Naive thymus-derived CD4-positive, alpha-beta T cell (primary cell): Measurements from ENCODE around the gene LRTM1. TPM values are rescaled to one million over a fixed set of nuclear protein-coding genes. Genes with fewer than 3 reads are reported as not detected.

ENCODE experiments used
- ATAC-seq: fragments of 150-1000 bp; cut with Tn5 transposase; 2 replicates; pipeline ENCODE4 v1.10.0; 2021; ENCODE audit warnings: mild to moderate bottlenecking, moderate library complexity
- CTCF ChIA-PET: fragments of 350-600 bp; sonication (Branson Sonifier 250); formaldehyde crosslinking; loops from one replicate; lab custom pipeline; 2021; ENCODE audit warnings: antibody characterized with exemption; lab: Charles Lee
- POLR2A ChIA-PET: fragments of 350-600 bp; sonication (Branson Sonifier 250); formaldehyde crosslinking; loops from one replicate; lab custom pipeline; 2021; ENCODE audit warnings: antibody characterized with exemption, inconsistent platforms; lab: Charles Lee
- DNase-seq, 9 donors: peaks; one replicate each; pipeline versions ENCODE4 v3.0.0 to v3.0.0-alpha.2; 2020 to 2022; ENCODE audit warnings: mixed read lengths in 1 of 9
- H3K27ac ChIP-seq: one replicate; pipeline ENCODE4 v1.7.0; 2013; ENCODE audit warnings: mild to moderate bottlenecking, low read depth, low read length, moderate library complexity
- H3K27me3 ChIP-seq, 2 donors: one replicate each; pipeline ENCODE4 v1.7.0; 2013; ENCODE audit warnings: low read length in 2 of 2, mild to moderate bottlenecking in 2 of 2, moderate library complexity in 2 of 2; ENCODE audit not compliant: control insufficient read depth in 2 of 2, insufficient read depth in 2 of 2
- H3K36me3 ChIP-seq, 3 experiments: 1 replicate in 2 of 3; 2 replicates in 1 of 3; pipeline ENCODE4 v1.7.0; 2013; ENCODE audit warnings: low read length in 3 of 3, mild to moderate bottlenecking in 3 of 3, moderate library complexity in 1 of 3; ENCODE audit not compliant: insufficient read depth in 3 of 3, control insufficient read depth in 2 of 3
- H3K4me1 ChIP-seq, 2 donors: one replicate each; pipeline ENCODE4 v1.7.0; 2013; ENCODE audit warnings: low read length in 2 of 2, mild to moderate bottlenecking in 2 of 2, moderate library complexity in 1 of 2; ENCODE audit not compliant: control insufficient read depth in 2 of 2, insufficient read depth in 2 of 2
- H3K4me3 ChIP-seq: 2 replicates; pipeline ENCODE4 v1.7.0; 2013; ENCODE audit warnings: mild to moderate bottlenecking, low read length
- H3K9me3 ChIP-seq, 3 experiments: 1 replicate in 2 of 3; 2 replicates in 1 of 3; pipeline ENCODE4 v1.7.0; 2013; ENCODE audit warnings: low read length in 3 of 3; ENCODE audit not compliant: control insufficient read depth in 2 of 3
- H3K27ac Mint-ChIP-seq, 9 donors: one replicate each; pipeline ENCODE4 v1.8.0; 2020 to 2022; ENCODE audit warnings: mixed read lengths in 9 of 9, mild to moderate bottlenecking in 8 of 9, moderate library complexity in 5 of 9, inconsistent platforms in 2 of 9
- H3K27me3 Mint-ChIP-seq, 5 donors: one replicate each; pipeline ENCODE4 v1.8.0; 2021 to 2022; ENCODE audit warnings: mixed read lengths in 5 of 5, mild to moderate bottlenecking in 1 of 5
- H3K36me3 Mint-ChIP-seq, 5 donors: one replicate each; pipeline ENCODE4 v1.8.0; 2020 to 2022; ENCODE audit warnings: mixed read lengths in 5 of 5, mild to moderate bottlenecking in 3 of 5, inconsistent platforms in 1 of 5
- H3K4me1 Mint-ChIP-seq, 7 donors: one replicate each; pipeline ENCODE4 v1.8.0; 2020 to 2022; ENCODE audit warnings: mixed read lengths in 7 of 7, mild to moderate bottlenecking in 3 of 7, inconsistent platforms in 1 of 7
- H3K4me3 Mint-ChIP-seq, 10 donors: one replicate each; pipeline ENCODE4 v1.8.0; 2020 to 2022; ENCODE audit warnings: mild to moderate bottlenecking in 10 of 10, mixed read lengths in 10 of 10, moderate library complexity in 6 of 10, inconsistent platforms in 2 of 10
- H3K9me3 Mint-ChIP-seq, 11 donors: one replicate each; pipeline ENCODE4 v1.8.0; 2020 to 2022; ENCODE audit warnings: mixed read lengths in 11 of 11, mild to moderate bottlenecking in 4 of 11, inconsistent platforms in 1 of 11, moderate library complexity in 1 of 11
- intact Hi-C, 2 donors: fragments of 100-400 bp; cut with micrococcal nuclease; formaldehyde crosslinking; loops; one replicate each; pipeline ENCODE4 v1.15.1; 2023
- polyA plus RNA-seq, 2 donors: library from polyadenylated mRNA; unstranded; fragments of 300-500 nt; fragmentation: Illumina TruSeq; gene quantifications; one replicate each; pipeline ENCODE4 v1.2.3, GENCODE V29; 2021
- total RNA-seq, 6 experiments: library from RNA in 5 of 6; stranded (reverse) in 5 of 6; gene quantifications; 1 replicate in 5 of 6; 2 replicates in 1 of 6; pipeline ENCODE4 v1.2.3 and lab custom pipeline; 2021 to 2026

Gene LRTM1
- total and polyA plus RNA-seq, 7 experiments from 2014 or later, result not detected

- Histone ChIP-seq H3K9me3 (no peaks in the 10 kb centered on the region), H3K4me1 (no peaks in the 10 kb centered on the region), H3K36me3 (no peaks in the 10 kb centered on the region), H3K27ac (no peak overlapping the region), H3K4me3 (no peak overlapping the region), H3K27me3 (no peaks in the 10 kb centered on the region)
- Mint-ChIP-seq H3K4me1 (peaks cover 0 to 2% (median 0%) of the 10 kb centered on the region in 7 donors), H3K27ac (no peak overlapping the region), H3K27me3 (peaks cover 0 to 16% (median 0%) of the 10 kb centered on the region in 5 donors), H3K4me3 (no peak overlapping the region), H3K9me3 (peaks cover 0 to 4% (median 0%) of the 10 kb centered on the region in 11 donors), H3K36me3 (no peaks in the 10 kb centered on the region)
- DNase-seq, result no peak
- ATAC-seq, result no peak
- intact Hi-C loops, result no loop called here
- ChIA-PET CTCF (no interaction called here), POLR2A (no interaction called here)
These were observed 21.7 kb upstream of the LRTM1 start for GRCh38 chr3:54949491-54950044.

GRCh38 chr3:54941690-54942362, 14.0 kb upstream of the LRTM1 start:
- no peak for ATAC-seq
- H3K27ac ChIP-seq, result no peak overlapping the region
- no peaks in the 10 kb centered on the region for H3K4me1 Mint-ChIP-seq
- H3K4me1 ChIP-seq, result no peaks in the 10 kb centered on the region
- CTCF ChIA-PET, result no interaction called here
- no peak overlapping the region for H3K27ac Mint-ChIP-seq
- peaks cover 0 to 5% (median 0%) of the 10 kb centered on the region in 11 donors for H3K9me3 Mint-ChIP-seq
- intact Hi-C loops, result no loop called here
- H3K27me3 ChIP-seq, result no peaks in the 10 kb centered on the region
- H3K4me3 ChIP-seq, result no peak overlapping the region
- no peaks in the 10 kb centered on the region for H3K36me3 ChIP-seq
- no peaks in the 10 kb centered on the region for H3K36me3 Mint-ChIP-seq
- no peaks in the 10 kb centered on the region for H3K9me3 ChIP-seq
- POLR2A ChIA-PET, result no interaction called here
- H3K27me3 Mint-ChIP-seq, result peaks cover 0 to 8% (median 4%) of the 10 kb centered on the region in 5 donors
- H3K4me3 Mint-ChIP-seq, result no peak overlapping the region
- DNase-seq, result no peak

- Histone ChIP-seq H3K27ac (no peak overlapping the region), H3K4me1 (no peaks in the 10 kb centered on the region), H3K9me3 (no peaks in the 10 kb centered on the region), H3K4me3 (no peak overlapping the region), H3K27me3 (no peaks in the 10 kb centered on the region), H3K36me3 (no peaks in the 10 kb centered on the region)
- Mint-ChIP-seq H3K9me3 (peaks cover 0 to 5% (median 0%) of the 10 kb centered on the region in 11 donors), H3K4me3 (no peak overlapping the region), H3K4me1 (no peaks in the 10 kb centered on the region), H3K27ac (no peak overlapping the region), H3K27me3 (peaks cover 0 to 4% (median under 1%) of the 10 kb centered on the region in 5 donors), H3K36me3 (no peaks in the 10 kb centered on the region)
- POLR2A ChIA-PET, result no interaction called here
- DNase-seq, result no peak
- ATAC-seq, result no peak
- CTCF ChIA-PET, result no interaction called here
- intact Hi-C loops, result no loop called here
These were observed 13.1 kb upstream of the LRTM1 start for GRCh38 chr3:54940971-54941370.

GRCh38 chr3:54939557-54940300, 11.9 kb upstream of the LRTM1 start:
- H3K27ac Mint-ChIP-seq, result no peak overlapping the region
- ChIA-PET POLR2A (no interaction called here), CTCF (no interaction called here)
- ATAC-seq, result no peak
- H3K9me3 Mint-ChIP-seq, result peaks cover 0 to 5% (median 0%) of the 10 kb centered on the region in 11 donors
- intact Hi-C loops, result no loop called here
- Histone ChIP-seq H3K27me3 (no peaks in the 10 kb centered on the region), H3K9me3 (no peaks in the 10 kb centered on the region), H3K4me1 (no peaks in the 10 kb centered on the region), H3K36me3 (no peaks in the 10 kb centered on the region), H3K27ac (no peak overlapping the region), H3K4me3 (no peak overlapping the region)
- no peak overlapping the region for H3K4me3 Mint-ChIP-seq
- peaks cover 0 to 4% (median 0%) of the 10 kb centered on the region in 5 donors for H3K27me3 Mint-ChIP-seq
- no peak for DNase-seq
- H3K4me1 Mint-ChIP-seq, result no peaks in the 10 kb centered on the region
- no peaks in the 10 kb centered on the region for H3K36me3 Mint-ChIP-seq

GRCh38 chr3:54936561-54936960, 8.7 kb upstream of the LRTM1 start:
- H3K27ac ChIP-seq, result no peak overlapping the region
- no peak overlapping the region for H3K27ac Mint-ChIP-seq
- H3K4me1 ChIP-seq, result no peaks in the 10 kb centered on the region
- no peak overlapping the region for H3K4me3 Mint-ChIP-seq
- peaks cover 0 to under 1% (median 0%) of the 10 kb centered on the region in 5 donors for H3K27me3 Mint-ChIP-seq
- H3K27me3 ChIP-seq, result no peaks in the 10 kb centered on the region
- POLR2A ChIA-PET, result no interaction called here
- ATAC-seq, result no peak
- intact Hi-C loops, result no loop called here
- no peak for DNase-seq
- no peaks in the 10 kb centered on the region for H3K36me3 ChIP-seq
- no peaks in the 10 kb centered on the region for H3K4me1 Mint-ChIP-seq
- no peak overlapping the region for H3K4me3 ChIP-seq
- peaks cover 0 to 5% (median 0%) of the 10 kb centered on the region in 11 donors for H3K9me3 Mint-ChIP-seq
- H3K9me3 ChIP-seq, result no peaks in the 10 kb centered on the region
- no peaks in the 10 kb centered on the region for H3K36me3 Mint-ChIP-seq
- CTCF ChIA-PET, result no interaction called here

- no peaks in the 10 kb centered on the region for H3K9me3 ChIP-seq
- ChIA-PET POLR2A (no interaction called here), CTCF (no interaction called here)
- H3K9me3 Mint-ChIP-seq, result peaks cover 0 to 5% (median 0%) of the 10 kb centered on the region in 11 donors
- no peaks in the 10 kb centered on the region for H3K4me1 ChIP-seq
- no peaks in the 10 kb centered on the region for H3K36me3 Mint-ChIP-seq
- H3K27ac ChIP-seq, result no peak overlapping the region
- no peaks in the 10 kb centered on the region for H3K36me3 ChIP-seq
- H3K27me3 ChIP-seq, result no peaks in the 10 kb centered on the region
- no peak overlapping the region for H3K27ac Mint-ChIP-seq
- no peak for DNase-seq
- intact Hi-C loops, result no loop called here
- no peak overlapping the region for H3K4me3 ChIP-seq
- no peaks in the 10 kb centered on the region for H3K4me1 Mint-ChIP-seq
- H3K4me3 Mint-ChIP-seq, result no peak overlapping the region
- H3K27me3 Mint-ChIP-seq, result no peaks in the 10 kb centered on the region
- no peak for ATAC-seq
These were observed 8.0 kb upstream of the LRTM1 start for GRCh38 chr3:54935869-54936268.
